ENCODE results near the gene TMEM187.

TMEM187 gene

DNA sequence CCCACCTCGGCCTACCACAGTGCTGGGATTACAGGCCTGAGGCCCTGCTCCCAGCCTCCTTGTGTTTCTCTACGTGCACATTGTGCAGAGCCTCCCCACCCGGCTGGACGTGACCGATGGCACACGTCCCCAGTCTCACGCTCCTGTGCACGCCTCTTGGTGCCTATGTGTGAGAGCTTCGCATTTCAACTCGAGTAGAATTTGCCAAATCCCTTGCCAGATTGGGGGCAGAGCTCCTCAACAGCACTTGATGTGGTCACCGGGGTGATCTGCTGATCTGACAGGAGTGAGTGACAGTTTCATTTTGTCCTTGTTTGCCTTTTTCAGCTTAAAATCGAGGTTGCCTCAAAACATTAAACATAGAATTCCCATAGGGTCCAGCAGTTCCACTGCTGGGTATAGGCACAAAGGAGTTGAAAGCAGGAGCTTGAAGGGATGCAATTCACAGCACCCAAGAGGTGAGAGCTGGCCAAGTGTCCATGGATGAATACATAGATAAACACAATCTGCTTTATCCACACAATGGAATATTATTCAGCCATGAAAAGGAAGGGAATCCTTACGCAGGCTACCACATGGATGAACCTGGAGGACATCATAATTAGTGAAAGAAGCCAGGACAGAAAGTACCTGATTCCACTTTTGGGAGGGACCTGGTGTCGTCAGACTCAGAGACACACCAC, 17.6 kb downstream of the TMEM187 start:
- no peak for DNase-seq
- Histone ChIP-seq H4K20me1 (ENCODE audit: insufficient read depth, low read length) (no peaks in the 10 kb centered on the region), H3K4me1 (ENCODE audit: insufficient read depth, low read length) (no peaks in the 10 kb centered on the region), H2AFZ (ENCODE audit: low read depth, low read length) (no peak overlapping the region), H3K9me3 (ENCODE audit: insufficient read depth, low read length, severe bottlenecking) (no peaks in the 10 kb centered on the region), H3K4me2 (ENCODE audit: insufficient read depth, low read length) (no peak overlapping the region), H3K27me3 (ENCODE audit: insufficient read depth, low read length, poor library complexity) (no peaks in the 10 kb centered on the region), H3K9ac (ENCODE audit: low read depth, low read length) (no peak overlapping the region), H3K27ac (ENCODE audit: low read length) (no peak overlapping the region), H3K4me3 (ENCODE audit: low read depth in 1 of 2, low read length in 2 of 2) (no peak overlapping the region), H3K79me2 (ENCODE audit: insufficient read depth, low read length) (no peaks in the 10 kb centered on the region), H3K36me3 (ENCODE audit: insufficient read depth, low read length) (no peaks in the 10 kb centered on the region)
- ATAC-seq (ENCODE audit: insufficient read depth, low read depth): no peak
- TF ChIP-seq, protein P1, sequence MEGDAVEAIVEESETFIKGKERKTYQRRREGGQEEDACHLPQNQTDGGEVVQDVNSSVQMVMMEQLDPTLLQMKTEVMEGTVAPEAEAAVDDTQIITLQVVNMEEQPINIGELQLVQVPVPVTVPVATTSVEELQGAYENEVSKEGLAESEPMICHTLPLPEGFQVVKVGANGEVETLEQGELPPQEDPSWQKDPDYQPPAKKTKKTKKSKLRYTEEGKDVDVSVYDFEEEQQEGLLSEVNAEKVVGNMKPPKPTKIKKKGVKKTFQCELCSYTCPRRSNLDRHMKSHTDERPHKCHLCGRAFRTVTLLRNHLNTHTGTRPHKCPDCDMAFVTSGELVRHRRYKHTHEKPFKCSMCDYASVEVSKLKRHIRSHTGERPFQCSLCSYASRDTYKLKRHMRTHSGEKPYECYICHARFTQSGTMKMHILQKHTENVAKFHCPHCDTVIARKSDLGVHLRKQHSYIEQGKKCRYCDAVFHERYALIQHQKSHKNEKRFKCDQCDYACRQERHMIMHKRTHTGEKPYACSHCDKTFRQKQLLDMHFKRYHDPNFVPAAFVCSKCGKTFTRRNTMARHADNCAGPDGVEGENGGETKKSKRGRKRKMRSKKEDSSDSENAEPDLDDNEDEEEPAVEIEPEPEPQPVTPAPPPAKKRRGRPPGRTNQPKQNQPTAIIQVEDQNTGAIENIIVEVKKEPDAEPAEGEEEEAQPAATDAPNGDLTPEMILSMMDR (IDR thresholded peaks at IDR 0.05; ENCODE audit: borderline replicate concordance, extremely low read depth, low read length, poor library complexity, severe bottlenecking): no peak
- no peak for TF ChIP-seq EZH2 (IDR thresholded peaks at IDR 0.05; ENCODE audit: borderline replicate concordance, low read depth, low read length, severe bottlenecking)

GRCh38 chrX:153991013-153991580, 18.5 kb downstream of the TMEM187 start:
- H4K20me1 ChIP-seq (ENCODE audit: insufficient read depth, low read length): no peaks in the 10 kb centered on the region
- H3K9me3 ChIP-seq (ENCODE audit: insufficient read depth, low read length, severe bottlenecking): no peaks in the 10 kb centered on the region
- no peak for ATAC-seq (ENCODE audit: insufficient read depth, low read depth)
- H3K4me2 ChIP-seq (ENCODE audit: insufficient read depth, low read length): no peak overlapping the region
- H3K9ac ChIP-seq (ENCODE audit: low read depth, low read length): no peak overlapping the region
- H3K36me3 ChIP-seq (ENCODE audit: insufficient read depth, low read length): no peaks in the 10 kb centered on the region
- no peaks in the 10 kb centered on the region for H3K27me3 ChIP-seq (ENCODE audit: insufficient read depth, low read length, poor library complexity)
- H3K4me1 ChIP-seq (ENCODE audit: insufficient read depth, low read length): no peaks in the 10 kb centered on the region
- H3K4me3 ChIP-seq (ENCODE audit: low read depth in 1 of 2, low read length in 2 of 2): no peak overlapping the region
- H3K27ac ChIP-seq (ENCODE audit: low read length): no peak overlapping the region
- no peak for TF ChIP-seq EZH2 (IDR thresholded peaks at IDR 0.05; ENCODE audit: borderline replicate concordance, low read depth, low read length, severe bottlenecking)
- TF ChIP-seq, protein P1 (IDR thresholded peaks at IDR 0.05; ENCODE audit: borderline replicate concordance, extremely low read depth, low read length, poor library complexity, severe bottlenecking): no peak
- no peak overlapping the region for H2AFZ ChIP-seq (ENCODE audit: low read depth, low read length)
- DNase-seq: no peak
- H3K79me2 ChIP-seq (ENCODE audit: insufficient read depth, low read length): no peaks in the 10 kb centered on the region

DNA sequence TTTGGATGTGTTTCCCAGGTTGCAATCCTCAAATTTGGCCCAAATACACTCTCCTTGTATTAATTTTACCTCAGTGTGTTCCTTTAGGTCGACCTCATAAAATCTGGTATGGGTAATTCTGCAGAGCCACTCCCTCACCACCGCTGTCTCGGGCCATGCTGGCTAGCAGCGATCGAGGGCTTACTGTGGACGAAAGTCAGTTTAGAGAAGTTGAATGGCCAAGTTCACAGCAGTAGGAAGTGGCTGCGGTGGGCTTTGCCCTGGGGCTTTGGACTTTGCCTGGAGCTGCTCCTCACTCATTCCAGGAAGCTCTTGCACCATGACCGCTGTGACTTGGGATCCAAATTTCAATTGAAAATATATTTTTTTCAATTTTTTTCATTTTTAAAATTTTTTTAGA, 19.6 kb downstream of the TMEM187 start:
- no peak for ATAC-seq (ENCODE audit: insufficient read depth, low read depth)
- Histone ChIP-seq H3K79me2 (ENCODE audit: insufficient read depth, low read length) (no peaks in the 10 kb centered on the region), H3K4me2 (ENCODE audit: insufficient read depth, low read length) (no peak overlapping the region), H3K4me1 (ENCODE audit: insufficient read depth, low read length) (no peaks in the 10 kb centered on the region), H3K4me3 (ENCODE audit: low read depth in 1 of 2, low read length in 2 of 2) (no peak overlapping the region), H3K27ac (ENCODE audit: low read length) (no peak overlapping the region), H3K9ac (ENCODE audit: low read depth, low read length) (no peak overlapping the region), H2AFZ (ENCODE audit: low read depth, low read length) (no peak overlapping the region), H4K20me1 (ENCODE audit: insufficient read depth, low read length) (no peaks in the 10 kb centered on the region), H3K9me3 (ENCODE audit: insufficient read depth, low read length, severe bottlenecking) (no peaks in the 10 kb centered on the region), H3K36me3 (ENCODE audit: insufficient read depth, low read length) (no peaks in the 10 kb centered on the region), H3K27me3 (ENCODE audit: insufficient read depth, low read length, poor library complexity) (no peaks in the 10 kb centered on the region)
- no peak for TF ChIP-seq EZH2 (IDR thresholded peaks at IDR 0.05; ENCODE audit: borderline replicate concordance, low read depth, low read length, severe bottlenecking)
- TF ChIP-seq, protein P1 (IDR thresholded peaks at IDR 0.05; ENCODE audit: borderline replicate concordance, extremely low read depth, low read length, poor library complexity, severe bottlenecking): no peak
- no peak for DNase-seq

Data from DND-41 (cell line).